Neural progenitor cell (in vitro differentiated cells): Measurements from ENCODE around the gene PRKAG2.

Experiments
- CTCF ChIP-seq: fragments of 200-600 bp; sonication (generic); IDR thresholded peaks from 2 replicates; pipeline ENCODE4 v1.5.1; 2017; ENCODE audit warnings: antibody characterized with exemption, mild to moderate bottlenecking
- EZH2 ChIP-seq: fragments of 200-600 bp; sonication (generic); IDR thresholded peaks from 2 replicates; pipeline ENCODE4 v1.6.1; 2017; ENCODE audit warnings: antibody characterized with exemption, mild to moderate bottlenecking, moderate library complexity

DNA sequence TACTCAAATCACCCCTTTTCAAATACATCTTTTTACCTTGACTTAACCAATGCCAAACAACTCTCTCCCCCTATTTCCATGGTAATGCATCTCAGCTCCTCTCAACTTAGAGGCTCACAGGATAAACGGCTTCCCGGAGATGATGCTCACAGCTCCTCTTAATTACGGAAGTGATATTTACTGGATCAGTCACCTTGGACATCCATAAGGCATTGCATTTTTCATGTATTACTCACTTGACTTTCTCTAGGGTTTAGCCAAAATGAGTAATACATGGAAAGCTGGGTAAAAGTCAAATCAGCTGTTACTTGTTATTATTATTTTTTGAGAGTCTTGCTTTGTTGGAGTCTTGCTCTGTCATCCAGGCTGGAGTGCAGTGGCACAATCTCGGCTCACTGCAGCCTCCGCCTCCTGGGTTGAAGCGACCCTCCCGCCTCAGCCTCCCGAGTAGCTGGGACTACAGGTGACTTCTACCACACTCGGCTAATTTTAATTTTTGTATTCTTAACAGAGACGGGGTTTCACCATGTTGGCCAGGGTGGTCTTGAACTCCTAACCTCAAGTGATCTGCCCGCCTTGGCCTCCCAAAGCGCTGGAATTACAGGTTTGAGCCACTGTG lies 283.9 kb downstream of the PRKAG2 start:
- TF ChIP-seq EZH2 (no peak), CTCF (no peak)
